GM18508 (cell line): ENCODE data around the gene SEC31A.

Experiments
- ATAC-seq: cut with Tn5 transposase; IDR thresholded peaks from one replicate; pipeline ENCODE4 v1.9.1; 2021; ENCODE audit warnings: moderate number of reproducible peaks; ENCODE audit not compliant: insufficient read depth, unreplicated experiment

Gene SEC31A

GRCh38 chr4:82798168-82799005, 92.6 kb downstream of the SEC31A start, which contains the start of gene SCD5:
SCD5 (minus strand) TSS chr4:82798796; CDS start chr4:82798537, 259 bp downstream.
- ATAC-seq, result no peak

GRCh38 chr4:82797405-82798111, 93.4 kb downstream of the SEC31A start:
- ATAC-seq, result no peak

GRCh38 chr4:82797040-82797404, 93.9 kb downstream of the SEC31A start:
- no peak for ATAC-seq

- no peak for ATAC-seq
These were observed 97.9 kb downstream of the SEC31A start for GRCh38 chr4:82792912-82793649.

GRCh38 chr4:82791179-82791578, 99.8 kb downstream of the SEC31A start:
- no peak for ATAC-seq

GRCh38 chr4:82790060-82790660, 100.8 kb downstream of the SEC31A start:
- ATAC-seq, result no peak

GRCh38 chr4:82789025-82789776, 101.8 kb downstream of the SEC31A start:
- ATAC-seq, result no peak

GRCh38 chr4:82787342-82787741, 103.6 kb downstream of the SEC31A start:
- no peak for ATAC-seq

- no peak for ATAC-seq
These were observed 104.1 kb downstream of the SEC31A start for GRCh38 chr4:82786828-82787227.

GRCh38 chr4:82785611-82786400, 105.1 kb downstream of the SEC31A start:
- no peak for ATAC-seq

- ATAC-seq, result no peak
These were observed 106.0 kb downstream of the SEC31A start for GRCh38 chr4:82784681-82785610.

GRCh38 chr4:82782626-82783345, 108.2 kb downstream of the SEC31A start:
- no peak for ATAC-seq

GRCh38 chr4:82780752-82781231, 110.2 kb downstream of the SEC31A start:
- no peak for ATAC-seq

GRCh38 chr4:82780170-82780751, 110.7 kb downstream of the SEC31A start:
- no peak for ATAC-seq

- no peak for ATAC-seq
These were observed 111.9 kb downstream of the SEC31A start for GRCh38 chr4:82779032-82779431.

- ATAC-seq, result no peak
These were observed 113.0 kb downstream of the SEC31A start for GRCh38 chr4:82777857-82778525.
